Endothelial cell of hepatic sinusoid (primary cell): ENCODE measurements around the gene CIB4.

Experiments
- in situ Hi-C: cut with HindIII; loops from 2 replicates; pipeline ENCODE4 v1.10.0; 2017; ENCODE audit warnings: low sequenced_read_pairs

Gene CIB4

GRCh38 chr2:26588576-26588975 is 52.6 kb downstream of the CIB4 start:
- in situ Hi-C loops = no loop called here

- in situ Hi-C loops = no loop called here
Observed at GRCh38 chr2:26587994-26588393, 53.2 kb downstream of the CIB4 start.

DNA sequence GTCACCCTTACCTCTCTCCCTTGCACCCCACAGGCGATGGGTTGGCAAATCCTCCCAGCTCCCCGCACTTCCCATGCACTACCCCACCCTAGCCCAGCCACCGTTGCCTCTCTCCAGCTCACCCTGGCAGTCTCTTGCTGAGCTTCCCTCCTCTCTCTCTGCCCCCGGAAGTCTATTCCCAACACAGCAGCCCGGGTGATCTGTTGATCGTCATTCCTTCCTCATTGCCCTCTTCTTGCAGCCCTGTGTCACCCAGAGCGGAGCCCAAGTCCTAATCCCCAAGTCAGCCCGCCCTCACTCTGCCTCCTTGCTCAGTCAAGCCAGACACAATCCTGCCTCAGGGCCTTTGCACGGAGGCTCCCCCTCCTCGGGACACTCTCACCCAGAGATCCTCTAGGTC is 55.2 kb downstream of the CIB4 start:
- in situ Hi-C loops = no loop called here

GRCh38 chr2:26585100-26585499 is 56.1 kb downstream of the CIB4 start:
- in situ Hi-C loops = no loop called here

DNA sequence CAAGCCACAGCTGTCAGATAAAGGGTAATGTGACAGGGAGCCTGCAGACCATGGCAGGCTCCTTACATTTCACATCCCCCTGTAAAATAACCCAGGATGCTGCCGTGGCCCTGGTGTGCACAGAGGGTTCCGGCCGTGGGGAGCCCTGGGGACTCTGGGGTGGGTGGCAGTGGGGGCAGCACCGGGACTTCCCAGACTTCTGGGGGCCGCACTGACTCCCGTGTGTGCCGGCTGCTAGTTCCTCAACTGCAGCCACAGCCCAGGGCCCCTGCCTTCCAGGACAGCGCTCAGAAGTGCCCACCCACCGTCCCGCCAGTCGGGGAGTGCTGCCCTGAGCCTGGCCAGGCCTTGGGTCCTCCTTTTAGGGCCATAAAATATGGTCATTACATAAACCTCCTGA is 56.5 kb downstream of the CIB4 start:
- in situ Hi-C loops = no loop called here

DNA sequence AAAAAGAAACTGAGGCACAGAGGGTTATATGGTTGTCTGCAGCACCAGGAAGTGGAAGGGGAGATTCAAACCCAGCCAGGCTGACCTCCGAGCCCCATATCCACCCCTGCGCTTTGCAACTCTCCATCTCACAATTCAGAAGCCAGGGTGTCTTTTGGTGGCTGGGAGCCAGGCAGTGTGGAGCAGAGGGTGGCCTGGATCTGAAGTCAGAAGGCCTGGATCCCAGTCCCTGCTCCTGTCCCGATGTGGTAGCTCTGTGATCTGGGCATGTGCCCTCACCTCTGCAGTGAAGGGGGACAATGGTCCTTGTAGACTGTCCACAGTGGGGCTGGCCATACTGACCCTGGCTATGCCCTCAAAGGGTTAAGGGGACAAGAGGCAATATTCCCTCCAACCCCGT is 57.0 kb downstream of the CIB4 start:
- in situ Hi-C loops = no loop called here

GRCh38 chr2:26583381-26583911 is 57.7 kb downstream of the CIB4 start:
- in situ Hi-C loops = no loop called here

DNA sequence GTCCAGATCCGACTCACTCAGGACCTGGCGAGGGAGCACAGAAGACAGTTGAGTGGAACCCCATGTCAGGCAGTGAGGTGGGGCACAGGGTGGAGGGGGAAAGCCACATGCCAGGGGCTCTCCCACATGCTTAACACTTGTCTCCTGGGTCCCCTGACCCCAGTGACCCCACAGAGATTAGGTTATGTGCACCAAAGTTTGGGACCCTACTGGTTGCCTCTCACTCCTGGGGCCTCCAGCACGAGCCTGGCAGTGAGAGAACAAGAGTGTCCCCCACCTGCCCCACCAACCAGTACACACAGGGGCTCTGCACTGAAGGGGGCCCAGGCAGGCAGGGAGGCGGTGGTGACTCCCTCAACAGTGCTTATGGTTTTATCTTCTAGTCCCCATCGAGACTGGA is 58.3 kb downstream of the CIB4 start:
- in situ Hi-C loops = no loop called here

DNA sequence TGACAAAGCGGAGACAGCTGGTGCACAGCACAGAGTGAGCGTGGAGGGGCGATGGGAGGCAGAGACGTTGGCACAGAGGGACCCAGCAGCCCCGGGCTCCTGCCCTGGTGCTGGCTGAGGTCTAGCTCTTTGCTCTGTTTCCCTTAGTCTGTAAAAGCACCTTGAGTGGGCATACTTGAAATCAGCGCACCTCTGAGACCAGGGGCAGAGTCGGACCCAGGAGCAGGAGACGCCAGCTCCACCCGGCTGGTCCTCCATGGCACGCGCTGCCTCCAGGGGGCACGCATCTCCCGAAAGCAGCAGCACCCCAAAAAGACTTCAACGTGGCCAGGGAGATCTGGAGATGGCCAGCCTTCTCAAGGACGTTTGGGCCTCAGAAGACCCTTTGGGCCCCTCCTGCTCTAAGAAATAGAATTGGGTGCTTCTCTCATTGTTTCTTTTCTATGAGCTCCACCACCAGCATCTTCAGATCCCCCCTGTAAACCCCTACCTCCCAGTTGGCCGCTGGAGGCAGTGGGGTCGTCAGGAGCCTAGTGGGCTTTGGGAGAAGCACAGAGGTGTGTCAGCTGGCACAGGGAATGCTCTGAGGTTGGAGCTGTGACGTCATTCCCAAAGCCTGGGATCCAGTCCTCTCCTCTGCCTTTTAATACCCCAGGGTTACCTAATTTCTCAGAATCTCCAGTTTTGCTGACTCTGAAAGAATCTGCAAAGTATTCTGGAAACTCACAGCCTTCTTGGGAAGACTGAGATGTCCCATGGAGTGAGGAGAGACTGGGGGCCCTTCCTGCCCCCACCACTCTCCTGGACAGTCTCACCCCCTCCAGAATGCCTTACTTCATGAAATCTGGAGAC is 58.9 kb downstream of the CIB4 start:
- in situ Hi-C loops = no loop called here

DNA sequence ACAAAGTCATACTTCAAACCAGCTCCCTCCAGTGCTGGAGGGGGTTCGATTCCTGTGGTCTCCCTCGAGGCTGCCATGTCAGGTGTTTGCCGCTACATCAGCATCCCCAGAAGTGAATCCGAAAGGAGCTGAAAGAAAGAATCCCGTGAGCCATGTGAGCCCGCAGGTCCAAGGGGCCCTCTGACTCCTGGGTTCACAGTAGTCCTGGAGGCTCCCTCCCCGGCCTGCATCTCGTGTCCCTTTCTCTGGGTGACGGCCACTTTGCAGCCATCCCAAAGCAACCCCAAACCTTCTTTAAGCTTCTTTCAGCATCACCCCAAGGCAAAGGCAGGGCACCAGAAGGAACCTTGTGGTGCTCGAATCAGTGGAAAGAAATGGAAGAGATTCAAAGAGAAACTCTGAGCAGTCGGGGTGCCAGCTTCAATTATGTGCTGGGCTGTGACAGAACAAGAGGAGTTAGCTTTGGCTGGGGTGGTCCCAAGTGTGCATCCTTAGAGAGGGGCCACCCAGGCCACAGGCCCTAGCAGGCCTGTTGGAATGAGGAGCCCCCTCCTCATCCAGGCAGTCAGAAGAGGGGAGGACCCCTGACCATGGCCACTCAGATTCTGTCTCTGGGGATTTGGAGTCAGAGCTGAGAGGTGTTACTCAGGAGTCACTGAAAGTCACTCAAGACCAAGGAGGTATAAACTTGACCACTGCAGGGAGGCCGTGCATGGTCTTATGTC is 59.7 kb downstream of the CIB4 start:
- in situ Hi-C loops = no loop called here

GRCh38 chr2:26580751-26581150 is 60.4 kb downstream of the CIB4 start:
- in situ Hi-C loops = no loop called here

- in situ Hi-C loops = no loop called here
Observed at GRCh38 chr2:26580151-26580550, 61.0 kb downstream of the CIB4 start.

DNA sequence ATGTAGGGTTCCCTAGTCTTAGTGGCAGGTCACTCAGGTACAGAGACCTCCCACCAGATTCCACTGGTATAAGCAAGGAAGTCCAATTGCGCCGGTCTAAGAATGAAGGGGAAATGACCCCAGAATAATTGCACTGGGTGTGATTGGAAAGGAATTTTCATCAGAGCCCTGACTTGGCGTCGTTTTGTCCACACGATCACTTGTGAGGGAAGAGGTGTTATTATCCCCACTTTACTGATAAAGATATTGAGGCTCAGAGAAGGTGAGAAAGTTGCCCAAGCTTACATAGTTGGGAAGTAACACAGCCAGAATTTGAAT is 61.5 kb downstream of the CIB4 start:
- in situ Hi-C loops = no loop called here

DNA sequence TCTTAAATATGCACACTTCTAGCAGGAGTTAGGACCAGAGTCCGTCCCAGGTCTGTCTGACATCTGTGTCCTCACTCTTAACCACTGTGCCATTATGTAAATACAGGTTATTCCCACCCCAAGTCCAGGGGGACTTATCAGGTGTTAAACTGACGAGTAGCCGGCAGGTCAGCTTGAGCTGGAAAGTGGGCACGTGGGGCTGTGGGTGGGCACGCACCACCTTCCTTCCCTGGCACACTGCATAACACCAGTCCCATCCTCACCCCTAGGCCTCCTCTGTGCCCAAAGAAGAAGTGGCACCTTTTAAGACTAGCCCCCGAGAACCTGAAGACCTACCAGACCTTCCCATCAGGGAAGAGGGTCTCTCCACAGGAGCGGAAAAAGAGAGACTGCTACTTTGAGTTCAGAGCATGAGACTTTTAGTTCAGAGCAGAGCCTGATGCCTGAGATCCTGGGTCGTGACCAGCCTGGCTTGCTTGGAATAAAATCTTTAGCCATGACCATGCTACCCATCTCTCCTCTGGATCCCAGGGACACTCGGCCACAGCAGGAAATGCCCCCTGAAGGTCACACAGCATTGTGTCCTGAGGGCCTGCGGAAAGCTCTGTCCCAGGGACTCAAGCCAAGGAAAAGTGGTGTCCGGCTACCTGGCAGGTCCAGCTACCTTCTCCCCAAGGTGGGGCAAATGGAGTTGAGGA is 62.0 kb downstream of the CIB4 start:
- in situ Hi-C loops = no loop called here

- in situ Hi-C loops = no loop called here
Observed at GRCh38 chr2:26578581-26578980, 62.6 kb downstream of the CIB4 start.

DNA sequence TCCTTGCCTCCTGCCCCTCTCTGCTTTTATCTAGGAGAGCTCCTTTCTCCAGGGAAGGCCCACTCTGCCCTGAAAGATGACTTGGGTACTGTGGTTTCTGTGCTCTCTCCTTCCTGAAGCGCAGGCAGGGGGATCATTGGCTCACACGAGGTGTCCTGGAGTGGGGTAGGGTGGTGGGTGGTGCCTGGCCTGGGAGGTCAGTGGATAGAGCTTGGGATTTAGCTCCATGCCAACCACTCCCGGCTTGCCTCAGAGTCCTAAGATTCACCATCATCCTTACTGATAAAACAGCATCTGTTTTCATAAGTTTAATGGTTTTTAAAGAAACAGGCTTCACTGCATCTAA is 63.1 kb downstream of the CIB4 start:
- in situ Hi-C loops = no loop called here

DNA sequence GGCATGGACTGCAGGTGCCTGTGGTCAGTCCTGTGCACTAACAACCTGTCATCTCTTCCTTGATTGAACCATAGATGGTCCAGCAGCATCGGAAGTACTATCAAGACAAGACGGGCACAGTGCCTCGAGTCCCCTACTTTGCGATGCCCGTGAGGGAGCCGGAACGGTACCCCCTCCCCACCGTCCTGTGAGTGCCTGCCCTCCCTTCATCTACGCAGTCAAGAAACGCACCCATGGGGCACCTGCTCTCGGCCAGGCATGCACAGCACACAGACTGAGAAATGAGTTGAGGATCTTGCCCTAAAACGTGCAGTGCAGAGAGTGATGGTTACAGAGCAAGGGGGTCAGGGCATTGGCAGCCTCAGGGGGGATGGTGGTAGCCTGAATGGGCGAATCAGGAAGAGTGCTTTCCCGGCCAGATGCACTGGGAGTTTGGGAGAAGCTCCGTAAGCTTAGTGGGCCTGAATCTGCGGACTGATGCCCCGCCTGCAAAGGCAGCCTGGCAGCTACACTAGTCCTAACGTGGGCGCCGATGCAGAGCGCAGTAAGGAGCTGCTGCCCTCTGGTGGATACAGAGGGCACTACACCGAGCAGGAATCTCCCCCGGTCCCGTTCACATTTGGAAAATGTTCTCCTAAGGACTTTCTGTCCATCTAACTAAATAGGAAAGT is 63.6 kb downstream of the CIB4 start:
- in situ Hi-C loops = no loop called here

GRCh38 chr2:26576565-26577441 is 64.4 kb downstream of the CIB4 start:
- in situ Hi-C loops = no loop called here

DNA sequence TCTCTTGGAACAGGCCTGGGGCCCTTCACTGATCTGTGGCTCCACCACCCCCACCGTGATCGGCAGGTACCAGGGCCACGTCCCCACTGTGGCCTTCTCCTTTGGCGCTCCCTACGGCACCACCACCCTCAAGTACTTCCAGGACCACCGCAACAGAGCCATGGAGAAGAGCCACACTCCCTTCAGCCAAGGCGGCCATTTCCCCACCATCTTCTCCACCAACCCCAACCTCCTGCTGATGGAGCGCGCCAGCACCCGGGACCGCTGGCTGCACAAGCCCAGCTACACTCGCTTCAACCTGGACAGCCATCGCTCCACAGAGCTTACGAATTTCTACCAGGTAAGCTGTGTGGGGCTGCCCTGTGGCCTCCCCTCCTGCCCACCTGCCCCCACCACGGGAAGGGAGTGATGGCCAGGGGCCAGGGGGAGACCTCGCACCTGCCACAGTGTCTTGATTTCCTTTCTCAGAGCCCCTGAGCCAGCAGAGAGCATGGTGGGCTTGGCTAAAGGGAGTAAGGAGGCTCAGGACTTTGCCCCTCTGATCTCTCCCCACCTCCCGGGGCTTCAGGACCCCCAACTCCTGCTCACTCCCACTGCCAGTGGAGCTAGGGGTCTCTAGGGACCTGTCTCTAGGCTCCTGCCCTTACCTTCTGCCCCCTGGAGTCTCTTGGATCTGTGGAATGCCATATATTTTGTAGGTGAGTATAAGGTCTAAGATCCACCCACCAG is 65.2 kb downstream of the CIB4 start:
- in situ Hi-C loops = no loop called here
